ENCODE results near the gene LMX1B. TPM values are rescaled to one million over a fixed set of nuclear protein-coding genes. Genes with fewer than 3 reads are reported as not detected.
A peak's percentile ranks its signal among the peaks of the same experiment; 100 is the strongest.

Gene LMX1B
- total RNA-seq, 1 experiment from 2014 or later, result 11.3 TPM

GRCh38 chr9:126705767-126706697, 92.3 kb downstream of the LMX1B start:
- no peaks in the 10 kb centered on the region for H3K36me3 ChIP-seq (ENCODE audit: control insufficient read depth in 1 of 2, insufficient read depth in 2 of 2, low read length in 2 of 2)
- H4K20me1 ChIP-seq (ENCODE audit: insufficient read depth), result no peaks in the 10 kb centered on the region
- H3K4me1 ChIP-seq (ENCODE audit: control insufficient read depth in 1 of 2, insufficient read depth in 2 of 2, low read length in 2 of 2), result peaks cover 15 to 35% of the 10 kb centered on the region in 2 experiments
- POLR2A ChIA-PET, result interaction anchor here (0.9 to 2.6 kb wide), 5 partner anchors 15 to 76 kb away, joined by 3 to 11 read pairs (median 3); no protein-coding TSS in a partner anchor
- H3K9ac ChIP-seq (ENCODE audit: low read length), result no peak overlapping the region
- intact Hi-C loops (cut with micrococcal nuclease), result loop anchor here (1.0 kb wide), 2 partner anchors 71 to 75 kb away; no protein-coding TSS in a partner anchor
- peak overlapping the region; percentile 59 for H2AFZ ChIP-seq (ENCODE audit: low read depth, low read length, poor library complexity, severe bottlenecking)
- H3K9me3 ChIP-seq (ENCODE audit: control insufficient read depth in 1 of 2, insufficient read depth in 1 of 2, low read depth in 1 of 2, low read length in 2 of 2), result no peaks in the 10 kb centered on the region
- H3K4me2 ChIP-seq (ENCODE audit: low read length), result peak overlapping the region; percentile 70
- no peaks in the 10 kb centered on the region for H3K27me3 ChIP-seq (ENCODE audit: insufficient read depth, low read length)
- DNase-seq (ENCODE audit: low read depth, low spot score), result peak; percentile 40
- no peaks in the 10 kb centered on the region for H3K79me2 ChIP-seq (ENCODE audit: insufficient read depth, low read length)
- H3K9me2 ChIP-seq (ENCODE audit: insufficient read depth), result no peaks in the 10 kb centered on the region
- H3K4me3 ChIP-seq (replicated peaks in 1 of 2; ENCODE audit: low read depth in 1 of 2, low read length in 2 of 2), result no peak overlapping the region
- TF ChIP-seq CTCF (IDR thresholded peaks at IDR 0.05 in 2 of 3, conservative IDR thresholded peaks at IDR 0.05 in 1 of 3; ENCODE audit: borderline replicate concordance in 1 of 3, insufficient read depth in 1 of 3, low read depth in 2 of 3, low read length in 2 of 3), result peak in 2 of 3 experiments; percentile 82 to 89; a peak in 4 of 6 replicates
- TF ChIP-seq POLR2A (IDR thresholded peaks at IDR 0.05; ENCODE audit: borderline replicate concordance, extremely low read depth, insufficient read depth, insufficient read length), result no peak
- peak; percentile 26 for TF ChIP-seq YY1 (IDR thresholded peaks at IDR 0.05; ENCODE audit: extremely low read depth, insufficient replicate concordance, low read depth, low read length)
- TF ChIP-seq MAX (IDR thresholded peaks at IDR 0.05), result no peak
- no peak for TF ChIP-seq RAD21 (IDR thresholded peaks at IDR 0.05; ENCODE audit: low read depth)
- no peak for TF ChIP-seq TCF7L2 (IDR thresholded peaks at IDR 0.05; ENCODE audit: borderline replicate concordance, extremely low read depth, insufficient read depth, insufficient read length)
- TF ChIP-seq ZBTB33 (IDR thresholded peaks at IDR 0.05; ENCODE audit: extremely low read depth, insufficient replicate concordance, low read length), result no peak
- TF ChIP-seq JUND (IDR thresholded peaks at IDR 0.05), result no peak
- TF ChIP-seq FOSL1 (IDR thresholded peaks at IDR 0.05; ENCODE audit: low read depth), result no peak
- no peak for TF ChIP-seq EZH2phosphoT487 (IDR thresholded peaks at IDR 0.05; ENCODE audit: borderline replicate concordance)
- no peak for TF ChIP-seq SP1 (IDR thresholded peaks at IDR 0.05; ENCODE audit: low read depth)
- ATAC-seq, result peak; percentile 77
- RAD21 ChIA-PET (ENCODE audit: low non-redundant PET in 1 of 2, low total read pairs in 2 of 2, uncharacterized antibody in 2 of 2, unreplicated experiment in 2 of 2), result interaction anchor here (0.7 to 3.7 kb wide), 7 partner anchors 15 to 98 kb away, joined by 3 to 43 read pairs (median 4); partner anchors contain the start of gene ZBTB43 (in 1 of the 2)
- H3K27ac ChIP-seq (ENCODE audit: low read depth, low read length), result no peak overlapping the region
- CTCF ChIA-PET, result interaction anchor here (0.8 to 8.2 kb wide), 31 partner anchors 9 to 210 kb away, joined by 3 to 340 read pairs (median 4); partner anchors contain the start of genes LMX1B and ZBTB43
- no TSS peak for BruUV-seq (replicated peaks)

Measured in HCT116 (cell line).